Activated naive CD8-positive, alpha-beta T cell treated with anti-CD3 and anti-CD28 coated beads, Interleukin-2, amount 10 ng/mL, durations not matched to agents 7 days and 5 days (primary cell): ENCODE results near the gene IZUMO4. TPM values are rescaled to one million over a fixed set of nuclear protein-coding genes. Genes with fewer than 3 reads are reported as not detected.

Source experiments
- total RNA-seq, 2 experiments: library from RNA; stranded (reverse); gene quantifications; one replicate each; pipeline ENCODE4 v1.2.3, GENCODE V29; 2021

IZUMO4 gene
- total RNA-seq, 2 experiments from 2014 or later = 16.0 to 17.7 TPM

Other genes with a start within 250 kb of the IZUMO4 start
- gene REXO1, start 248.4 kb upstream of the IZUMO4 start, total RNA-seq = 10 to 100 TPM; 57.9 to 60.4 TPM
- gene KLF16, start 233.3 kb upstream of the IZUMO4 start, total RNA-seq = 10 to 100 TPM; 21.5 to 21.8 TPM
- 100 to 1,000 TPM; 185 to 194 TPM for gene ABHD17A, start 211.4 kb upstream of the IZUMO4 start, total RNA-seq
- 1 to 10 TPM; 7.6 to 9.3 TPM for gene ADAT3, start 191.5 kb upstream of the IZUMO4 start, total RNA-seq
- 10 to 100 TPM; 35.1 to 35.2 TPM for gene SCAMP4, start 191.5 kb upstream of the IZUMO4 start, total RNA-seq
- 100 to 1,000 TPM; 127 to 134 TPM for gene CSNK1G2, start 155.7 kb upstream of the IZUMO4 start, total RNA-seq
- gene BTBD2, start 81.2 kb upstream of the IZUMO4 start, total RNA-seq = 10 to 100 TPM; 55.0 to 61.4 TPM
- 100 to 1,000 TPM; 319 to 341 TPM for gene MKNK2, start 45.7 kb upstream of the IZUMO4 start, total RNA-seq
- 100 to 1,000 TPM; 190 to 200 TPM for gene MOB3A, start 589 bp upstream of the IZUMO4 start, total RNA-seq
- gene AP3D1, start 54.7 kb downstream of the IZUMO4 start, total RNA-seq = 10 to 100 TPM; 92.6 to 96.5 TPM
- gene DOT1L, start 67.0 kb downstream of the IZUMO4 start, total RNA-seq = 10 to 100 TPM; 50.1 to 56.2 TPM
- 10 to 100 TPM; 69.8 to 71.3 TPM for gene PLEKHJ1, start 139.4 kb downstream of the IZUMO4 start, total RNA-seq
- gene SF3A2, start 139.9 kb downstream of the IZUMO4 start, total RNA-seq = 100 to 1,000 TPM; 171 TPM
- gene AMH, start 152.4 kb downstream of the IZUMO4 start, total RNA-seq = 10 to 100 TPM in 1 of 2 experiments, 1 to 10 TPM in 1; 9.7 to 10.4 TPM
- 1 to 10 TPM; 1.1 to 1.4 TPM for gene JSRP1, start 159.5 kb downstream of the IZUMO4 start, total RNA-seq
- gene PEAK3, start 185.3 kb downstream of the IZUMO4 start, total RNA-seq = under 1 TPM in 1 of 2 experiments, not detected in 1; 0.14 TPM
- gene LINGO3, start 211.2 kb downstream of the IZUMO4 start, total RNA-seq = under 1 TPM; 0.69 to 0.82 TPM
- 100 to 1,000 TPM; 111 to 125 TPM for gene LSM7, start 231.7 kb downstream of the IZUMO4 start, total RNA-seq
- gene SPPL2B, start 231.8 kb downstream of the IZUMO4 start, total RNA-seq = 100 to 1,000 TPM in 1 of 2 experiments, 10 to 100 TPM in 1; 90.6 to 101 TPM